Parathyroid adenoma (tissue), 2 donors: Measurements from ENCODE around the gene TPCN1.

Source experiments
- H2AFZ ChIP-seq: fragments of 300-600 bp; sonication (generic); one replicate; pipeline ENCODE4 v1.7.0; 2017; ENCODE audit warnings: antibody characterized with exemption, mild to moderate bottlenecking
- H3K27ac ChIP-seq: fragments of 300-600 bp; sonication (generic); one replicate; pipeline ENCODE4 v1.7.0; 2017
- H3K27me3 ChIP-seq: fragments of 300-600 bp; sonication (generic); one replicate; pipeline ENCODE4 v1.7.0; 2017; ENCODE audit warnings: low read length; ENCODE audit not compliant: control insufficient read depth, insufficient read depth
- H3K36me3 ChIP-seq: fragments of 300-600 bp; sonication (generic); one replicate; pipeline ENCODE4 v1.7.0; 2017; ENCODE audit warnings: low read length; ENCODE audit not compliant: control insufficient read depth, insufficient read depth
- H3K4me1 ChIP-seq: fragments of 300-600 bp; sonication (generic); one replicate; pipeline ENCODE4 v1.7.0; 2017; ENCODE audit warnings: control low read depth
- H3K4me2 ChIP-seq: fragments of 300-600 bp; sonication (generic); one replicate; pipeline ENCODE4 v1.7.0; 2017; ENCODE audit warnings: low read length
- H3K4me3 ChIP-seq: fragments of 300-600 bp; sonication (generic); one replicate; pipeline ENCODE4 v1.7.0; 2017; ENCODE audit warnings: low read depth, low read length
- H3K79me2 ChIP-seq: fragments of 300-600 bp; sonication (generic); one replicate; pipeline ENCODE4 v1.7.0; 2017; ENCODE audit warnings: control low read depth
- H3K9ac ChIP-seq: fragments of 300-600 bp; sonication (generic); one replicate; pipeline ENCODE4 v1.7.0; 2017; ENCODE audit warnings: mild to moderate bottlenecking
- H3K9me3 ChIP-seq: fragments of 300-600 bp; sonication (generic); one replicate; pipeline ENCODE4 v1.7.0; 2017; ENCODE audit warnings: low read length; ENCODE audit not compliant: control insufficient read depth
- TF ChIP-seq, protein P1 (sequence below): fragments of 300-600 bp; sonication (generic); IDR thresholded peaks from one replicate; pipeline ENCODE4 v1.7.0; 2017; ENCODE audit warnings: antibody characterized with exemption, mild to moderate bottlenecking
- donor health status: primary hyperparathyroidism.

The TPCN1 gene

GRCh38 chr12:113269257-113269943 lies 48.1 kb downstream of the TPCN1 start:
- Histone ChIP-seq H3K9me3 (no peaks in the 10 kb centered on the region), H3K79me2 (peaks cover 22% of the 10 kb centered on the region), H3K9ac (no peak overlapping the region), H3K27ac (no peak overlapping the region), H3K4me1 (no peaks in the 10 kb centered on the region), H3K4me3 (no peak overlapping the region), H3K4me2 (no peak overlapping the region), H3K27me3 (no peaks in the 10 kb centered on the region), H2AFZ (no peak overlapping the region), H3K36me3 (no peaks in the 10 kb centered on the region)
- TF ChIP-seq, protein P1, sequence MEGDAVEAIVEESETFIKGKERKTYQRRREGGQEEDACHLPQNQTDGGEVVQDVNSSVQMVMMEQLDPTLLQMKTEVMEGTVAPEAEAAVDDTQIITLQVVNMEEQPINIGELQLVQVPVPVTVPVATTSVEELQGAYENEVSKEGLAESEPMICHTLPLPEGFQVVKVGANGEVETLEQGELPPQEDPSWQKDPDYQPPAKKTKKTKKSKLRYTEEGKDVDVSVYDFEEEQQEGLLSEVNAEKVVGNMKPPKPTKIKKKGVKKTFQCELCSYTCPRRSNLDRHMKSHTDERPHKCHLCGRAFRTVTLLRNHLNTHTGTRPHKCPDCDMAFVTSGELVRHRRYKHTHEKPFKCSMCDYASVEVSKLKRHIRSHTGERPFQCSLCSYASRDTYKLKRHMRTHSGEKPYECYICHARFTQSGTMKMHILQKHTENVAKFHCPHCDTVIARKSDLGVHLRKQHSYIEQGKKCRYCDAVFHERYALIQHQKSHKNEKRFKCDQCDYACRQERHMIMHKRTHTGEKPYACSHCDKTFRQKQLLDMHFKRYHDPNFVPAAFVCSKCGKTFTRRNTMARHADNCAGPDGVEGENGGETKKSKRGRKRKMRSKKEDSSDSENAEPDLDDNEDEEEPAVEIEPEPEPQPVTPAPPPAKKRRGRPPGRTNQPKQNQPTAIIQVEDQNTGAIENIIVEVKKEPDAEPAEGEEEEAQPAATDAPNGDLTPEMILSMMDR, result no peak

- Histone ChIP-seq H3K4me3 (no peak overlapping the region), H3K79me2 (peaks cover 21% of the 10 kb centered on the region), H3K4me2 (no peak overlapping the region), H3K9ac (no peak overlapping the region), H3K9me3 (no peaks in the 10 kb centered on the region), H3K27me3 (no peaks in the 10 kb centered on the region), H3K36me3 (no peaks in the 10 kb centered on the region), H3K4me1 (no peaks in the 10 kb centered on the region), H2AFZ (no peak overlapping the region), H3K27ac (no peak overlapping the region)
- TF ChIP-seq, protein P1, result no peak
Observed at GRCh38 chr12:113270709-113271009, 49.4 kb downstream of the TPCN1 start.

- no peak overlapping the region for H3K27ac ChIP-seq
- H3K4me1 ChIP-seq, result no peaks in the 10 kb centered on the region
- H3K36me3 ChIP-seq, result no peaks in the 10 kb centered on the region
- no peak overlapping the region for H3K4me2 ChIP-seq
- peaks cover 20% of the 10 kb centered on the region for H3K79me2 ChIP-seq
- H3K4me3 ChIP-seq, result no peak overlapping the region
- H3K9ac ChIP-seq, result no peak overlapping the region
- no peak overlapping the region for H2AFZ ChIP-seq
- H3K27me3 ChIP-seq, result no peaks in the 10 kb centered on the region
- no peaks in the 10 kb centered on the region for H3K9me3 ChIP-seq
- TF ChIP-seq, protein P1, result no peak
Observed at GRCh38 chr12:113271466-113271852, 50.2 kb downstream of the TPCN1 start.

GRCh38 chr12:113271853-113272561 lies 50.7 kb downstream of the TPCN1 start:
- no peaks in the 10 kb centered on the region for H3K9me3 ChIP-seq
- no peak overlapping the region for H3K4me3 ChIP-seq
- no peaks in the 10 kb centered on the region for H3K36me3 ChIP-seq
- H3K79me2 ChIP-seq, result peaks cover 20% of the 10 kb centered on the region
- H2AFZ ChIP-seq, result no peak overlapping the region
- no peak overlapping the region for H3K9ac ChIP-seq
- no peak overlapping the region for H3K27ac ChIP-seq
- no peaks in the 10 kb centered on the region for H3K4me1 ChIP-seq
- TF ChIP-seq, protein P1, result no peak
- no peak overlapping the region for H3K4me2 ChIP-seq
- no peaks in the 10 kb centered on the region for H3K27me3 ChIP-seq
